ENCODE measurements around the gene OR2F2.

The OR2F2 gene

GRCh38 chr7:143914938-143915652 lies 19.9 kb upstream of the OR2F2 start:
- DNase-seq: no peak

GRCh38 chr7:143924851-143925250 lies 10.2 kb upstream of the OR2F2 start:
- DNase-seq: no peak

- no peak for DNase-seq
Measured at GRCh38 chr7:143929224-143929920, 5.7 kb upstream of the OR2F2 start.

- DNase-seq: no peak
Measured at GRCh38 chr7:143931739-143932138, 3.3 kb upstream of the OR2F2 start.

GRCh38 chr7:143936087-143937009 lies 1.3 kb downstream of the OR2F2 start:
- no peak for DNase-seq

GRCh38 chr7:143938379-143939243 lies 3.6 kb downstream of the OR2F2 start:
- DNase-seq: no peak

GRCh38 chr7:143945423-143945822 lies 10.4 kb downstream of the OR2F2 start:
- DNase-seq: no peak

GRCh38 chr7:143947111-143947510 lies 12.1 kb downstream of the OR2F2 start:
- no peak for DNase-seq

GRCh38 chr7:143948733-143949132 lies 13.7 kb downstream of the OR2F2 start:
- no peak for DNase-seq

- no peak for DNase-seq
Measured at GRCh38 chr7:143953421-143953820, 18.4 kb downstream of the OR2F2 start.

- DNase-seq: no peak
Measured at GRCh38 chr7:143954135-143954534, 19.1 kb downstream of the OR2F2 start.

- DNase-seq: no peak
Measured at GRCh38 chr7:143954544-143954943, 19.5 kb downstream of the OR2F2 start, which contains the start of gene OR2F1. Gene OR2F1, plus strand, starts transcription at chr7:143954844. Its CDS starts 5,127 bp downstream, at chr7:143959971.

- no peak for DNase-seq
Measured at GRCh38 chr7:143958781-143959180, 23.7 kb downstream of the OR2F2 start.

- no peak for DNase-seq
Measured at GRCh38 chr7:143960813-143961610, 26.0 kb downstream of the OR2F2 start.

- DNase-seq: no peak
Measured at GRCh38 chr7:143965280-143965679, 30.2 kb downstream of the OR2F2 start.

GRCh38 chr7:143967398-143967797 lies 32.4 kb downstream of the OR2F2 start:
- no peak for DNase-seq

- no peak for DNase-seq
Measured at GRCh38 chr7:143973870-143974416, 38.9 kb downstream of the OR2F2 start.

GRCh38 chr7:143974459-143974858 lies 39.4 kb downstream of the OR2F2 start:
- no peak for DNase-seq

GRCh38 chr7:143975617-143976016 lies 40.6 kb downstream of the OR2F2 start:
- no peak for DNase-seq

- DNase-seq: no peak
Measured at GRCh38 chr7:143978585-143978984, 43.6 kb downstream of the OR2F2 start.

- no peak for DNase-seq
Measured at GRCh38 chr7:143979359-143979758, 44.3 kb downstream of the OR2F2 start.

Data from NCI-H2081 (cell line).